HEK293 (cell line): ENCODE results near the gene EEF2.
A peak's percentile ranks its signal among the peaks of the same experiment; 100 is the strongest.

Experiments used
- FEZF1 ChIP-seq: fragments of 450-650 bp; formaldehyde crosslinking; IDR thresholded peaks from 2 replicates; pipeline ENCODE4 v1.5.1; 2016; ENCODE audit warnings: missing biosample characterization, missing genetic modification characterization
- HOXD13 ChIP-seq: sonication (generic); formaldehyde crosslinking; IDR thresholded peaks from 2 replicates; pipeline ENCODE4 v1.8.0; 2022; ENCODE audit warnings: missing genetic modification reagents, borderline replicate concordance
- KLF10 ChIP-seq: fragments of 450-650 bp; IDR thresholded peaks from 2 replicates; pipeline ENCODE4 v1.5.1; 2018; ENCODE audit warnings: missing biosample characterization, mild to moderate bottlenecking, missing genetic modification characterization
- KLF16 ChIP-seq: fragments of 450-650 bp; formaldehyde crosslinking; IDR thresholded peaks from 2 replicates; pipeline ENCODE4 v1.5.1; 2017; ENCODE audit warnings: missing biosample characterization, missing genetic modification characterization
- KLF17 ChIP-seq: fragments of 450-650 bp; formaldehyde crosslinking; IDR thresholded peaks from 2 replicates; pipeline ENCODE4 v1.5.1; 2016; ENCODE audit warnings: missing biosample characterization, missing genetic modification characterization
- PRDM4 ChIP-seq: fragments of 450-650 bp; formaldehyde crosslinking; IDR thresholded peaks from 2 replicates; pipeline ENCODE4 v1.5.1; 2017; ENCODE audit warnings: missing biosample characterization, missing genetic modification characterization
- RBAK ChIP-seq: fragments of 450-650 bp; formaldehyde crosslinking; IDR thresholded peaks from 2 replicates; pipeline ENCODE4 v1.5.1; 2016; ENCODE audit warnings: missing biosample characterization, missing genetic modification characterization
- TCF7L2 ChIP-seq: IDR thresholded peaks from 2 replicates; pipeline ENCODE4 v1.6.1; 2011; ENCODE audit warnings: low read depth, mild to moderate bottlenecking, inconsistent platforms, low read length, moderate library complexity, borderline replicate concordance
- ZBTB20 ChIP-seq: fragments of 450-650 bp; formaldehyde crosslinking; IDR thresholded peaks from 2 replicates; pipeline ENCODE4 v1.5.1; 2016; ENCODE audit warnings: missing biosample characterization, missing genetic modification characterization
- ZBTB44 ChIP-seq: fragments of 450-650 bp; IDR thresholded peaks from 2 replicates; pipeline ENCODE4 v1.5.1; 2018; ENCODE audit warnings: missing biosample characterization, mild to moderate bottlenecking, missing genetic modification characterization
- ZBTB7A ChIP-seq: fragments of 450-650 bp; formaldehyde crosslinking; IDR thresholded peaks from 2 replicates; pipeline ENCODE4 v1.5.1; 2016; ENCODE audit warnings: low read depth, missing biosample characterization, missing genetic modification characterization
- ZNF157 ChIP-seq: fragments of 450-650 bp; formaldehyde crosslinking; IDR thresholded peaks from 2 replicates; pipeline ENCODE4 v1.5.1; 2016; ENCODE audit warnings: missing biosample characterization, missing genetic modification characterization
- ZNF19 ChIP-seq: fragments of 450-650 bp; formaldehyde crosslinking; IDR thresholded peaks from 2 replicates; pipeline ENCODE4; 2016; ENCODE audit warnings: missing biosample characterization, missing genetic modification characterization, low read depth
- ZNF248 ChIP-seq: fragments of 450-650 bp; formaldehyde crosslinking; IDR thresholded peaks from 2 replicates; pipeline ENCODE4 v1.5.1; 2017; ENCODE audit warnings: missing biosample characterization, missing genetic modification characterization
- ZNF335 ChIP-seq: fragments of 450-650 bp; formaldehyde crosslinking; conservative IDR thresholded peaks from 2 replicates; pipeline ENCODE4 v1.5.1; 2016; ENCODE audit warnings: missing biosample characterization, missing genetic modification characterization
- ZNF37A ChIP-seq: fragments of 450-650 bp; IDR thresholded peaks from 2 replicates; pipeline ENCODE4 v1.5.1; 2018; ENCODE audit warnings: missing biosample characterization, missing genetic modification characterization
- ZNF391 ChIP-seq: fragments of 450-650 bp; formaldehyde crosslinking; IDR thresholded peaks from 2 replicates; pipeline ENCODE4 v1.5.1; 2016; ENCODE audit warnings: low read depth, missing biosample characterization, missing genetic modification characterization, borderline replicate concordance
- ZNF416 ChIP-seq: fragments of 450-650 bp; formaldehyde crosslinking; IDR thresholded peaks from 2 replicates; pipeline ENCODE4 v1.5.1; 2016; ENCODE audit warnings: missing biosample characterization, missing genetic modification characterization
- ZNF514 ChIP-seq: fragments of 450-650 bp; formaldehyde crosslinking; IDR thresholded peaks from 2 replicates; pipeline ENCODE4 v1.5.1; 2016; ENCODE audit warnings: missing biosample characterization, missing genetic modification characterization
- ZNF549 ChIP-seq: fragments of 450-650 bp; IDR thresholded peaks from 2 replicates; pipeline ENCODE4 v1.5.1; 2018; ENCODE audit warnings: missing biosample characterization, missing genetic modification characterization, mild to moderate bottlenecking, inconsistent platforms, moderate library complexity
- ZNF555 ChIP-seq: fragments of 450-650 bp; formaldehyde crosslinking; conservative IDR thresholded peaks from 2 replicates; pipeline ENCODE4 v1.5.1; 2017; ENCODE audit warnings: missing biosample characterization, mild to moderate bottlenecking, missing genetic modification characterization, inconsistent platforms
- ZNF580 ChIP-seq: fragments of 450-650 bp; formaldehyde crosslinking; IDR thresholded peaks from 2 replicates; pipeline ENCODE4 v1.5.1; 2016; ENCODE audit warnings: missing biosample characterization, missing genetic modification characterization
- ZNF596 ChIP-seq: fragments of 450-650 bp; IDR thresholded peaks from 2 replicates; pipeline ENCODE4 v1.5.0; 2018; ENCODE audit warnings: missing biosample characterization, mild to moderate bottlenecking, missing genetic modification characterization, moderate library complexity
- ZNF624 ChIP-seq: fragments of 450-650 bp; formaldehyde crosslinking; IDR thresholded peaks from 2 replicates; pipeline ENCODE4 v1.5.1; 2017; ENCODE audit warnings: missing biosample characterization, missing genetic modification characterization
- ZNF626 ChIP-seq: fragments of 450-650 bp; sonication (Bioruptor Pico); formaldehyde crosslinking; IDR thresholded peaks from 2 replicates; pipeline ENCODE4 v1.5.1; 2018; ENCODE audit warnings: missing biosample characterization, missing genetic modification characterization, inconsistent platforms
- ZNF629 ChIP-seq: fragments of 450-650 bp; formaldehyde crosslinking; IDR thresholded peaks from 2 replicates; pipeline ENCODE4 v1.5.1; 2017; ENCODE audit warnings: missing biosample characterization, missing genetic modification characterization
- ZNF654 ChIP-seq: fragments of 450-650 bp; formaldehyde crosslinking; IDR thresholded peaks from 2 replicates; pipeline ENCODE4 v1.5.1; 2016; ENCODE audit warnings: low read depth, missing biosample characterization, missing genetic modification characterization
- ZNF658 ChIP-seq: fragments of 450-650 bp; formaldehyde crosslinking; IDR thresholded peaks from 2 replicates; pipeline ENCODE4; 2016; ENCODE audit warnings: missing biosample characterization, missing genetic modification characterization
- ZNF677 ChIP-seq: fragments of 450-650 bp; IDR thresholded peaks from 2 replicates; pipeline ENCODE4 v1.5.0; 2018; ENCODE audit warnings: missing biosample characterization, mild to moderate bottlenecking, missing genetic modification characterization, moderate library complexity
- ZNF704 ChIP-seq: fragments of 450-650 bp; formaldehyde crosslinking; IDR thresholded peaks from 2 replicates; pipeline ENCODE4 v1.5.1; 2016; ENCODE audit warnings: missing biosample characterization, missing genetic modification characterization
- ZNF776 ChIP-seq: fragments of 450-650 bp; formaldehyde crosslinking; IDR thresholded peaks from 2 replicates; pipeline ENCODE4 v1.5.0; 2017; ENCODE audit warnings: missing biosample characterization, missing genetic modification characterization, borderline replicate concordance
- ZNF777 ChIP-seq: fragments of 450-650 bp; formaldehyde crosslinking; IDR thresholded peaks from 2 replicates; pipeline ENCODE4 v1.5.1; 2017; ENCODE audit warnings: missing biosample characterization, missing genetic modification characterization, borderline replicate concordance
- ZNF830 ChIP-seq: fragments of 450-650 bp; IDR thresholded peaks from 2 replicates; pipeline ENCODE4 v1.5.0; 2018; ENCODE audit warnings: missing biosample characterization, missing genetic modification characterization, low read depth, mild to moderate bottlenecking, moderate library complexity
- ZSCAN4 ChIP-seq: fragments of 450-650 bp; formaldehyde crosslinking; IDR thresholded peaks from 2 replicates; pipeline ENCODE4 v1.5.1; 2017; ENCODE audit warnings: missing biosample characterization, missing genetic modification characterization

Gene EEF2

GRCh38 chr19:3984908-3985642, at the start of gene EEF2 (continued):
- TF ChIP-seq ZNF19 (tag by site-specific recombination), result no peak
- no peak for TF ChIP-seq ZNF830 (tag by site-specific recombination)
- no peak; the same call in 1 of the 2 replicates for TF ChIP-seq FEZF1
- TF ChIP-seq ZNF416 (tag by site-specific recombination), result no peak
- peak; percentile 97 for TF ChIP-seq ZNF704 (tag by site-specific recombination)
- no peak for TF ChIP-seq HOXD13 (CRISPR knock-in tag)
- no peak for TF ChIP-seq ZNF157
- TF ChIP-seq ZBTB7A (tag by site-specific recombination), result no peak; the same call in 1 of the 2 replicates
- no peak for TF ChIP-seq ZNF514 (tag by site-specific recombination)
- no peak for TF ChIP-seq ZNF335 (tag by site-specific recombination)
- TF ChIP-seq ZSCAN4, result 0 out of 2 replicates have a peak, but pooled peaks have one; percentile 11
- TF ChIP-seq ZNF626 (tag by site-specific recombination), result no peak
- TF ChIP-seq ZBTB20 (tag by site-specific recombination), result peak; percentile 35; the same call in 1 of the 2 replicates
- no peak for TF ChIP-seq ZBTB44 (tag by site-specific recombination)
- peak; percentile 89 for TF ChIP-seq ZNF629
- no peak for TF ChIP-seq ZNF248 (tag by site-specific recombination)
- peak; percentile 93 for TF ChIP-seq KLF17
- TF ChIP-seq ZNF777 (tag by site-specific recombination), result no peak
- no peak for TF ChIP-seq TCF7L2
- peak; percentile 82 for TF ChIP-seq KLF16 (tag by site-specific recombination)
- TF ChIP-seq ZNF549 (tag by site-specific recombination), result no peak
- no peak for TF ChIP-seq ZNF624
- peak; percentile 85 for TF ChIP-seq KLF10 (tag by site-specific recombination)
- TF ChIP-seq ZNF37A (tag by site-specific recombination), result no peak
- TF ChIP-seq ZNF677 (tag by site-specific recombination), result no peak
- TF ChIP-seq ZNF580 (tag by site-specific recombination), result 0 out of 2 replicates have a peak, but pooled peaks have one; percentile 35
- no peak for TF ChIP-seq RBAK (tag by site-specific recombination)
- no peak for TF ChIP-seq PRDM4 (tag by site-specific recombination)
- TF ChIP-seq ZNF654 (tag by site-specific recombination), result no peak
- no peak; the same call in 1 of the 2 replicates for TF ChIP-seq ZNF776 (tag by site-specific recombination)
- no peak for TF ChIP-seq ZNF596
- no peak for TF ChIP-seq ZNF555 (tag by site-specific recombination)
- TF ChIP-seq ZNF658, result no peak
- TF ChIP-seq ZNF391 (tag by site-specific recombination), result 0 out of 2 replicates have a peak, but pooled peaks have one; percentile 92
- TF ChIP-seq, all 188 proteins: peak for 58
